Measurements from ENCODE around the gene HDAC4. TPM values are rescaled to one million over a fixed set of nuclear protein-coding genes. Genes with fewer than 3 reads are reported as not detected.

Gene HDAC4
- total and polyA plus RNA-seq, 2 of the 8 experiments (the other 6 are each of a cell fraction or from before 2014, with no cell fraction given), result 15.4 to 31.5 TPM

GRCh38 chr2:239043326-239043725 lies 357.5 kb downstream of the HDAC4 start:
- H3K23me2 ChIP-seq (ENCODE audit: low read depth, low read length), result no peaks in the 10 kb centered on the region
- H4K5ac ChIP-seq (ENCODE audit: insufficient read length, low read depth, low read length), result no peak overlapping the region
- H4K91ac ChIP-seq (replicated peaks; ENCODE audit: insufficient read length, low read length), result no peak overlapping the region
- no peaks in the 10 kb centered on the region for H3K27me3 ChIP-seq (replicated peaks in 1 of 4; ENCODE audit: control insufficient read depth in 3 of 4, extremely low read depth in 1 of 4, insufficient read depth in 3 of 4, low read length in 3 of 4)
- 91% methylated on average over 12 of the region's 12 CpGs; no CpG with 5 or more reads in 1 of the 2 experiments for WGBS, 2 experiments (ENCODE audit: extremely low coverage in 1 of 2, insufficient coverage in 1 of 2, insufficient read length in 1 of 2, insufficient replicate concordance in 2 of 2, low coverage in 1 of 2, low lambda C conversion rate in 2 of 2, missing lambda C conversion rate in 1 of 2)
- H2AK5ac ChIP-seq (ENCODE audit: low read depth, low read length), result no peak overlapping the region
- H3K56ac ChIP-seq (replicated peaks; ENCODE audit: insufficient read length, low read depth, low read length), result no peak overlapping the region
- no peaks in the 10 kb centered on the region for H3K9me3 ChIP-seq (ENCODE audit: insufficient read depth in 2 of 2, low read depth in 1 of 2, low read length in 1 of 2)
- H3K4ac ChIP-seq (replicated peaks; ENCODE audit: insufficient read length, low read depth, low read length), result no peak overlapping the region
- no peak overlapping the region for H2BK20ac ChIP-seq (ENCODE audit: low read length)
- no peaks in the 10 kb centered on the region for H3K4me1 ChIP-seq (replicated peaks in 1 of 4; ENCODE audit: control insufficient read depth in 3 of 4, insufficient read depth in 4 of 4, low read length in 3 of 4)
- no peak overlapping the region for H2BK12ac ChIP-seq (ENCODE audit: low read depth, low read length)
- H3K9ac ChIP-seq (replicated peaks in 1 of 4; ENCODE audit: extremely low read depth in 1 of 4, low read depth in 3 of 4, low read length in 3 of 4), result no peak overlapping the region
- H3K4me3 ChIP-seq (ENCODE audit: extremely low read depth in 1 of 4, insufficient read depth in 2 of 4, low read depth in 3 of 4, low read length in 4 of 4), result no peak overlapping the region
- FAIRE-seq (no peak), DNase-seq (ENCODE audit: low read depth in 1 of 2, low spot score in 2 of 2) (no peak)
- no peak overlapping the region for H3K14ac ChIP-seq (ENCODE audit: insufficient read length)
- no peak overlapping the region for H4K8ac ChIP-seq (ENCODE audit: extremely low read depth, insufficient read depth, low read length)
- ChIA-PET POLR2A (ENCODE audit: partially characterized antibody) (no interaction called here), CTCF (ENCODE audit: partially characterized antibody) (no interaction called here)
- no peak overlapping the region for H3K27ac ChIP-seq (ENCODE audit: low read depth, low read length)
- no peak overlapping the region for H2BK120ac ChIP-seq (replicated peaks; ENCODE audit: low read depth, low read length)
- no peak overlapping the region for H3K18ac ChIP-seq (ENCODE audit: extremely low read depth, low read length)
- no peak overlapping the region for H2AFZ ChIP-seq (ENCODE audit: low read length)
- no peaks in the 10 kb centered on the region for H3K79me1 ChIP-seq (ENCODE audit: low read depth, low read length)
- H4K20me1 ChIP-seq (replicated peaks in 1 of 2; ENCODE audit: control insufficient read depth in 1 of 2, insufficient read depth in 2 of 2, low read length in 2 of 2), result no peaks in the 10 kb centered on the region
- no peak overlapping the region for H2BK5ac ChIP-seq (ENCODE audit: low read depth, low read length)
- H3K36me3 ChIP-seq (ENCODE audit: control insufficient read depth in 2 of 4, insufficient read depth in 4 of 4, low read length in 3 of 4), result no peaks in the 10 kb centered on the region
- H3K79me2 ChIP-seq (ENCODE audit: control insufficient read depth in 1 of 2, insufficient read depth in 2 of 2, low read length in 2 of 2), result no peaks in the 10 kb centered on the region
- H3K4me2 ChIP-seq (ENCODE audit: insufficient read depth in 1 of 2, low read depth in 2 of 2, low read length in 2 of 2), result no peak overlapping the region
- no peak overlapping the region for H2BK15ac ChIP-seq (ENCODE audit: low read length)
- H3K23ac ChIP-seq (ENCODE audit: insufficient read length), result no peak overlapping the region
- TF ChIP-seq, protein P1, sequence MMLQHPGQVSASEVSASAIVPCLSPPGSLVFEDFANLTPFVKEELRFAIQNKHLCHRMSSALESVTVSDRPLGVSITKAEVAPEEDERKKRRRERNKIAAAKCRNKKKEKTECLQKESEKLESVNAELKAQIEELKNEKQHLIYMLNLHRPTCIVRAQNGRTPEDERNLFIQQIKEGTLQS (IDR thresholded peaks at IDR 0.05; ENCODE audit: insufficient read depth, low read depth, low read length), result no peak
- TF ChIP-seq SP2 (IDR thresholded peaks at IDR 0.05; ENCODE audit: low read length), result no peak

Data from H1 (cell line).